Natural killer cell (primary cell): Measurements from ENCODE around the gene TMEM109. TPM values are rescaled to one million over a fixed set of nuclear protein-coding genes. Genes with fewer than 3 reads are reported as not detected.

Experiments
- ATAC-seq, 3 donors: fragments of 150-1000 bp in 2 of 3; fragments of 200-7000 bp in 1 of 3; cut with Tn5 transposase; 1 replicate in 1 of 3; 2 replicates in 2 of 3; pipeline ENCODE4 v1.10.0; 2021; ENCODE audit warnings: mild to moderate bottlenecking in 2 of 3, moderate library complexity in 2 of 3
- DNase-seq, 2 donors: peaks; one replicate each; pipeline versions ENCODE4 v3.0.0 to v3.0.0-alpha.2; 2013 to 2021; ENCODE audit warnings: mixed read lengths in 1 of 2
- H3K27ac ChIP-seq: one replicate; pipeline ENCODE4 v1.5.1; 2013; ENCODE audit warnings: mild to moderate bottlenecking, low read length
- H3K27me3 ChIP-seq: one replicate; pipeline ENCODE4 v1.6.1; 2013; ENCODE audit warnings: low read length; ENCODE audit not compliant: control insufficient read depth, insufficient read depth
- H3K36me3 ChIP-seq: one replicate; pipeline ENCODE4 v1.6.1; 2013; ENCODE audit warnings: low read length; ENCODE audit not compliant: control insufficient read depth, insufficient read depth
- H3K4me1 ChIP-seq: one replicate; pipeline ENCODE4 v1.6.1; 2013; ENCODE audit warnings: low read length; ENCODE audit not compliant: control insufficient read depth, insufficient read depth
- H3K4me3 ChIP-seq: one replicate; pipeline ENCODE4 v1.5.1; 2013; ENCODE audit warnings: low read length
- H3K9me3 ChIP-seq: one replicate; pipeline ENCODE4 v1.6.1; 2013; ENCODE audit warnings: low read length; ENCODE audit not compliant: control insufficient read depth, insufficient read depth
- H3K27ac Mint-ChIP-seq, 2 donors: one replicate each; pipeline ENCODE4 v1.8.0; 2022; ENCODE audit warnings: mild to moderate bottlenecking in 2 of 2, mixed read lengths in 2 of 2, moderate library complexity in 1 of 2
- H3K27me3 Mint-ChIP-seq, 2 donors: one replicate each; pipeline ENCODE4 v1.8.0; 2022; ENCODE audit warnings: low read depth in 2 of 2, mixed read lengths in 2 of 2
- H3K36me3 Mint-ChIP-seq: one replicate; pipeline ENCODE4 v1.8.0; 2022; ENCODE audit warnings: mixed read lengths
- H3K4me1 Mint-ChIP-seq, 2 donors: one replicate each; pipeline ENCODE4 v1.8.0; 2022; ENCODE audit warnings: mixed read lengths in 2 of 2
- H3K4me3 Mint-ChIP-seq: one replicate; pipeline ENCODE4 v1.8.0; 2022; ENCODE audit warnings: mild to moderate bottlenecking, moderate library complexity, mixed read lengths
- H3K9me3 Mint-ChIP-seq, 2 donors: one replicate each; pipeline ENCODE4 v1.8.0; 2022; ENCODE audit warnings: mixed read lengths in 2 of 2
- WGBS: methylation state at CpG from one replicate; pipeline ENCODE4 v1.1.7; 2013; ENCODE audit warnings: missing lambda C conversion rate; ENCODE audit not compliant: insufficient coverage; 5-methylcytosine and 5-hydroxymethylcytosine counted together
- intact Hi-C: fragments of 100-400 bp; cut with micrococcal nuclease; formaldehyde crosslinking; loops from one replicate; pipeline ENCODE4 v1.14.2; 2022
- total RNA-seq, 4 donors: library from RNA; stranded (reverse); fragments of 120-200 nt in 1 of 4; gene quantifications; one replicate each; pipeline versions ENCODE4 v1.2.3 to v1.2.4, GENCODE V29; 2013 to 2022
- TF ChIP-seq, protein P1 (sequence below): fragments of 200-600 bp; IDR thresholded peaks from one replicate; pipeline ENCODE4 v1.8.0; 2022; ENCODE audit warnings: antibody characterized with exemption

The TMEM109 gene
- total RNA-seq, 3 donors from 2014 or later (not counting 1 experiment from before 2014, with no cell fraction given), result 89.3 to 102 (median 96.8) TPM

GRCh38 chr11:60878245-60879101, 35.5 kb upstream of the TMEM109 start:
- H3K36me3 ChIP-seq, result peaks cover 23% of the 10 kb centered on the region

GRCh38 chr11:60879104-60879503, 34.9 kb upstream of the TMEM109 start:
- no peak for ATAC-seq
- no peak overlapping the region for H3K4me3 Mint-ChIP-seq
- Histone ChIP-seq H3K9me3 (no peaks in the 10 kb centered on the region), H3K4me3 (no peak overlapping the region), H3K27me3 (no peaks in the 10 kb centered on the region), H3K27ac (no peak overlapping the region), H3K4me1 (no peaks in the 10 kb centered on the region), H3K36me3 (peaks cover 23% of the 10 kb centered on the region)
- no peaks in the 10 kb centered on the region for H3K9me3 Mint-ChIP-seq
- peaks cover 0 to 4% of the 10 kb centered on the region in 2 donors for H3K4me1 Mint-ChIP-seq
- intact Hi-C loops, result no loop called here
- no peak overlapping the region for H3K27ac Mint-ChIP-seq
- DNase-seq, result no peak
- peaks cover 5% of the 10 kb centered on the region for H3K36me3 Mint-ChIP-seq
- 80% methylated on average over 1 of the region's 1 CpG for WGBS
- H3K27me3 Mint-ChIP-seq, result no peaks in the 10 kb centered on the region
- TF ChIP-seq, protein P1, sequence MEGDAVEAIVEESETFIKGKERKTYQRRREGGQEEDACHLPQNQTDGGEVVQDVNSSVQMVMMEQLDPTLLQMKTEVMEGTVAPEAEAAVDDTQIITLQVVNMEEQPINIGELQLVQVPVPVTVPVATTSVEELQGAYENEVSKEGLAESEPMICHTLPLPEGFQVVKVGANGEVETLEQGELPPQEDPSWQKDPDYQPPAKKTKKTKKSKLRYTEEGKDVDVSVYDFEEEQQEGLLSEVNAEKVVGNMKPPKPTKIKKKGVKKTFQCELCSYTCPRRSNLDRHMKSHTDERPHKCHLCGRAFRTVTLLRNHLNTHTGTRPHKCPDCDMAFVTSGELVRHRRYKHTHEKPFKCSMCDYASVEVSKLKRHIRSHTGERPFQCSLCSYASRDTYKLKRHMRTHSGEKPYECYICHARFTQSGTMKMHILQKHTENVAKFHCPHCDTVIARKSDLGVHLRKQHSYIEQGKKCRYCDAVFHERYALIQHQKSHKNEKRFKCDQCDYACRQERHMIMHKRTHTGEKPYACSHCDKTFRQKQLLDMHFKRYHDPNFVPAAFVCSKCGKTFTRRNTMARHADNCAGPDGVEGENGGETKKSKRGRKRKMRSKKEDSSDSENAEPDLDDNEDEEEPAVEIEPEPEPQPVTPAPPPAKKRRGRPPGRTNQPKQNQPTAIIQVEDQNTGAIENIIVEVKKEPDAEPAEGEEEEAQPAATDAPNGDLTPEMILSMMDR, result no peak

More at GRCh38 chr11:60878245-60879101, 35.5 kb upstream of the TMEM109 start:
- Histone ChIP-seq H3K4me3 (no peak overlapping the region), H3K4me1 (no peaks in the 10 kb centered on the region), H3K27ac (no peak overlapping the region), H3K27me3 (no peaks in the 10 kb centered on the region), H3K9me3 (no peaks in the 10 kb centered on the region)
- H3K27ac Mint-ChIP-seq, result no peak overlapping the region
- H3K9me3 Mint-ChIP-seq, result no peaks in the 10 kb centered on the region
- intact Hi-C loops, result no loop called here
- 88% methylated on average over 5 of the region's 5 CpGs for WGBS
- H3K27me3 Mint-ChIP-seq, result no peaks in the 10 kb centered on the region
- H3K4me1 Mint-ChIP-seq, result peaks cover 0 to 4% of the 10 kb centered on the region in 2 donors
- ATAC-seq (no peak), DNase-seq (no peak)
- H3K36me3 Mint-ChIP-seq, result peaks cover 5% of the 10 kb centered on the region
- H3K4me3 Mint-ChIP-seq, result no peak overlapping the region
- TF ChIP-seq, protein P1, result no peak

DNA sequence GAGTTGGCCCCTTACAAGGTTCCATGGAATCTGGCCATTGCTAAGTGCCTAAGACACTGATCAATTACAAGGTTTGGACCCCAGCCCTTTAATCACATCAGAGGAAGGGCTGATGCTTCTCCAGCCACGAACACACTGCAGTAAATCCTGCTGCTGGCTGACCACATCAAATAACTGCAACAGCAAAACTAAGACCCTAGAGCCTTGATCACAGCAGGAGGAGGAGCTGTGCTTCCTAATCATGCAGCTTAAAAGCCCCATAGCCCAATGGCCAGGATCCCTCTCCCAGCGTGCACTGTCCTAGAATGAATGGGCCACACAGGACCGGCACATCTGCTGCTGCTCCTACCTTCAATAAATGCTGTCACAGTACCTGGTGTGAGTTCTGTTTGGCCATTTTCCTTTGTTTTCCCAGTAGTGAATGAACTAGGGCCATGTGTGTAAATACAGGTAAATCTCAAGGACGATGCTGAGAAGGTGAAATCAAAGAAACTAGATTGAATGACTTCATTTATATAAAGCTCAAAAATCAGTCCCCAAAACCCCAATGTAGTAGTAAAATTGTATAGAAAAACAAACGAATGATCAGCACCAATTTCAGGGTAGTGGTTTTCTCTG, 33.9 kb upstream of the TMEM109 start:
- no peak overlapping the region for H3K4me3 ChIP-seq
- H3K4me1 Mint-ChIP-seq, result peaks cover 0 to 4% of the 10 kb centered on the region in 2 donors
- 76% methylated on average over 4 of the region's 5 CpGs for WGBS
- H3K27ac ChIP-seq, result no peak overlapping the region
- H3K27ac Mint-ChIP-seq, result no peak overlapping the region
- intact Hi-C loops, result no loop called here
- H3K4me3 Mint-ChIP-seq, result no peak overlapping the region
- H3K36me3 ChIP-seq, result peaks cover 23% of the 10 kb centered on the region
- peaks cover 5% of the 10 kb centered on the region for H3K36me3 Mint-ChIP-seq
- no peak for DNase-seq
- TF ChIP-seq, protein P1, result no peak
- H3K9me3 Mint-ChIP-seq, result no peaks in the 10 kb centered on the region
- no peaks in the 10 kb centered on the region for H3K27me3 ChIP-seq
- no peak for ATAC-seq
- no peaks in the 10 kb centered on the region for H3K4me1 ChIP-seq
- no peaks in the 10 kb centered on the region for H3K27me3 Mint-ChIP-seq
- no peaks in the 10 kb centered on the region for H3K9me3 ChIP-seq
